Brain microvascular endothelial cell (primary cell): ENCODE data around the gene TEX36.

Experiments
- DNase-seq: peaks from one replicate; pipeline ENCODE4 v3.0.0-alpha.2; 2020
- H3K27ac ChIP-seq: fragments of 250-450 bp; sonication (Bioruptor Pico); 2 replicates; pipeline ENCODE4 v1.5.1; 2020; ENCODE audit warnings: mild to moderate bottlenecking, moderate library complexity
- H3K27me3 ChIP-seq: fragments of 250-450 bp; sonication (Bioruptor Pico); replicated peaks from 2 replicates; pipeline ENCODE4 v1.5.1; 2020; ENCODE audit warnings: mild to moderate bottlenecking
- H3K36me3 ChIP-seq: fragments of 250-450 bp; sonication (Bioruptor Pico); replicated peaks from 2 replicates; pipeline ENCODE4 v1.5.1; 2020; ENCODE audit warnings: mild to moderate bottlenecking
- H3K4me3 ChIP-seq: 2 replicates; pipeline ENCODE4 v1.5.1; 2011; ENCODE audit warnings: low read depth, mild to moderate bottlenecking, control low read depth, low read length, moderate library complexity
- in situ Hi-C: cut with HindIII; loops from 2 replicates; pipeline ENCODE4 v1.10.0; 2017; ENCODE audit warnings: low sequenced_read_pairs, low pct_ligation_motif_present
- TF ChIP-seq, protein P1 (sequence below): IDR thresholded peaks from 2 replicates; pipeline ENCODE4 v1.5.1; 2011; ENCODE audit warnings: low read depth, mild to moderate bottlenecking, moderate library complexity, low read length, control low read depth, inconsistent platforms; ENCODE audit errors: missing control alignments

The TEX36 gene

DNA sequence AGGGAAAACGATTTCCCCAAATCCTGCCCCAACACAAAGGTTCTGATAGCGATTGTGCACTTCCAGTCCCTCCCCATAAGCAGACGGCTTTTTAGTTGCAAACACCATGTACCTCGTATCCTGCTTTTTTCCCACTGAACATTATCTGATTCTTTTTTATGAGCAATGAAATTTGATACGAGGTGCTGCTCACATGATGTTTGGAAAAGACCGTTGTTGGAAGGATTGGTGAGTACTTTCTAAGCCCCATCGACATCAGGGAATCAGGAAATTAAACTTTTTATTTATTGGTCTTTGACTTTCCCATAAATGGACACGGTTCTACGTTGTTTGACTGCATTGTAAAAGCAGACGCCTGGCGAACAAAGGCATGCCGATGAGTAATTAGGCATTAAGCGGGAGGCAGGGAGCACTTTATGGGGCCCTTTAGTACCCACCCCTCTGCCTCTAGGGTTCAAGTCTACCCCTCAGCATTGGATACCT, 49.4 kb downstream of the TEX36 start:
- TF ChIP-seq, protein P1, sequence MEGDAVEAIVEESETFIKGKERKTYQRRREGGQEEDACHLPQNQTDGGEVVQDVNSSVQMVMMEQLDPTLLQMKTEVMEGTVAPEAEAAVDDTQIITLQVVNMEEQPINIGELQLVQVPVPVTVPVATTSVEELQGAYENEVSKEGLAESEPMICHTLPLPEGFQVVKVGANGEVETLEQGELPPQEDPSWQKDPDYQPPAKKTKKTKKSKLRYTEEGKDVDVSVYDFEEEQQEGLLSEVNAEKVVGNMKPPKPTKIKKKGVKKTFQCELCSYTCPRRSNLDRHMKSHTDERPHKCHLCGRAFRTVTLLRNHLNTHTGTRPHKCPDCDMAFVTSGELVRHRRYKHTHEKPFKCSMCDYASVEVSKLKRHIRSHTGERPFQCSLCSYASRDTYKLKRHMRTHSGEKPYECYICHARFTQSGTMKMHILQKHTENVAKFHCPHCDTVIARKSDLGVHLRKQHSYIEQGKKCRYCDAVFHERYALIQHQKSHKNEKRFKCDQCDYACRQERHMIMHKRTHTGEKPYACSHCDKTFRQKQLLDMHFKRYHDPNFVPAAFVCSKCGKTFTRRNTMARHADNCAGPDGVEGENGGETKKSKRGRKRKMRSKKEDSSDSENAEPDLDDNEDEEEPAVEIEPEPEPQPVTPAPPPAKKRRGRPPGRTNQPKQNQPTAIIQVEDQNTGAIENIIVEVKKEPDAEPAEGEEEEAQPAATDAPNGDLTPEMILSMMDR, result no peak
- Histone ChIP-seq H3K27me3 (no peaks in the 10 kb centered on the region), H3K27ac (no peak overlapping the region), H3K36me3 (no peaks in the 10 kb centered on the region), H3K4me3 (no peak overlapping the region)
- no peak for DNase-seq
- in situ Hi-C loops, result no loop called here

GRCh38 chr10:125631806-125632205, 51.2 kb downstream of the TEX36 start:
- no peak overlapping the region for H3K4me3 ChIP-seq
- H3K36me3 ChIP-seq, result no peaks in the 10 kb centered on the region
- no peaks in the 10 kb centered on the region for H3K27me3 ChIP-seq
- in situ Hi-C loops, result no loop called here
- H3K27ac ChIP-seq, result no peak overlapping the region
- TF ChIP-seq, protein P1, result no peak
- DNase-seq, result no peak

DNA sequence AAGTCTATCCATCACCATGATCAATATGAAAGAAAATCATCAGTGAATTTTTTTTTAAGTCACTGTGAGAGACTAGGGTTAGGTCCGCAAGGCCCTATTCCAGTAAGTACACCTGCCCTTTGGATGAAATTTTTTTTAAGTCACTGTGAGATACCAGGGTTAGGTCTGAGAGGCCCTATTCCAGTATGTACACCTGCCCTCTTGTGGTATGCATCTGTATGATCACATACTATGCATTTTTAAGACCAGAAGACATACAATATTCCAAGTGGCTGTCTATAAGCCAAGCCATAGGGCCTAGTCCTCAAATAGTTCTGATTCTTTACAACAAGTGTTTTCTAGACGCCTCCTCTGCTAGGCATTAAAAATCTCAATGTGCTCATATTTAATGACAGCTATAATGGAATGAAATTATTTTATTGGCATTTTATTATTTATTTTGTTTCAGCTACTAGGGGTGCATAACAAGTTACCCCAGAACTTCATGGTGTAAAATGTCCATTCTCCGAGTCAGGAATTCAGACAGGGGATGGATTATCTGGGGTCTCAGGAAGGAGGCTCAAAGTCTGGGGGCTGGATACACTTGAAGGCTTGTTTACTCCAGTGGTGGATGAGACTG, 53.1 kb downstream of the TEX36 start:
- in situ Hi-C loops, result no loop called here
- TF ChIP-seq, protein P1, result peak; percentile 52
- Histone ChIP-seq H3K36me3 (no peaks in the 10 kb centered on the region), H3K27ac (no peak overlapping the region), H3K4me3 (no peak overlapping the region), H3K27me3 (no peaks in the 10 kb centered on the region)
- peak; percentile 39 for DNase-seq

- in situ Hi-C loops, result no loop called here
- TF ChIP-seq, protein P1, result no peak
- no peak overlapping the region for H3K4me3 ChIP-seq
- no peak for DNase-seq
- H3K36me3 ChIP-seq, result no peaks in the 10 kb centered on the region
- no peaks in the 10 kb centered on the region for H3K27me3 ChIP-seq
- H3K27ac ChIP-seq, result no peak overlapping the region
Measured at GRCh38 chr10:125628104-125629049, 54.6 kb downstream of the TEX36 start.

GRCh38 chr10:125627646-125628045, 55.3 kb downstream of the TEX36 start:
- H3K27me3 ChIP-seq, result no peaks in the 10 kb centered on the region
- no peak overlapping the region for H3K27ac ChIP-seq
- H3K4me3 ChIP-seq, result no peak overlapping the region
- in situ Hi-C loops, result no loop called here
- DNase-seq, result no peak
- H3K36me3 ChIP-seq, result no peaks in the 10 kb centered on the region
- TF ChIP-seq, protein P1, result no peak
